ENCODE data around the gene ZNF20.

DNA sequence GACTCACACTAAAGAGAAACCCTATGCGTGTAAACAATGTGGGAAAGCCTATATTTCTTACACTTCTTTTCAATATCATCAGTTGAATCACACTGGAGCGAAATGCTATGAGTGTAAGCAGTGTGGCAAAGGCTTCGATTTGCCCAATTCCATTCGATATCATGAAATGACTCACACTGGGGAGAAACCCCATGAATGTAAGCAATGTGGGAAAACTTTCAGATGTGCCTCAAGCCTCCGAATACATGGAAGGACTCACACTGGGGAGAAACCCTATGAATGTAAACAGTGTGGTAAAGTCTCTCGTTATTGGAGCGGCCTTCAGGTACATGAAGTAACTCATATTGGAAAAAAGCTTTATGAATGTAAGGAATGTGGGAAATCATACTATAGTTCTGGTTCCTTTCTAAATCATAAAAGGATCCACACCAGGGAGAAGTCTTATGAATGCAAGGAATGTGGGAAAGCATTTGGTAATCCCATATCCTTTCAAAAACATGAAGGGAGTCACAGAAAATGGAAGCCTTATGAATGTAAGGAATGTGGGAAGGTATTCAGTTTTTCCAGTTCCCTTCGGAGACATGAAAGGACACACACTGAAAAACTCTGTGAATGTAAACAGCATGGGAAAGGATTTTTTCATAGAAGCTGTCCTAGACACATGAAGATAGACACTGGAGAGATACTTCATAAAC is 28.1 kb downstream of the ZNF20 start:
- TF ChIP-seq, protein P1, sequence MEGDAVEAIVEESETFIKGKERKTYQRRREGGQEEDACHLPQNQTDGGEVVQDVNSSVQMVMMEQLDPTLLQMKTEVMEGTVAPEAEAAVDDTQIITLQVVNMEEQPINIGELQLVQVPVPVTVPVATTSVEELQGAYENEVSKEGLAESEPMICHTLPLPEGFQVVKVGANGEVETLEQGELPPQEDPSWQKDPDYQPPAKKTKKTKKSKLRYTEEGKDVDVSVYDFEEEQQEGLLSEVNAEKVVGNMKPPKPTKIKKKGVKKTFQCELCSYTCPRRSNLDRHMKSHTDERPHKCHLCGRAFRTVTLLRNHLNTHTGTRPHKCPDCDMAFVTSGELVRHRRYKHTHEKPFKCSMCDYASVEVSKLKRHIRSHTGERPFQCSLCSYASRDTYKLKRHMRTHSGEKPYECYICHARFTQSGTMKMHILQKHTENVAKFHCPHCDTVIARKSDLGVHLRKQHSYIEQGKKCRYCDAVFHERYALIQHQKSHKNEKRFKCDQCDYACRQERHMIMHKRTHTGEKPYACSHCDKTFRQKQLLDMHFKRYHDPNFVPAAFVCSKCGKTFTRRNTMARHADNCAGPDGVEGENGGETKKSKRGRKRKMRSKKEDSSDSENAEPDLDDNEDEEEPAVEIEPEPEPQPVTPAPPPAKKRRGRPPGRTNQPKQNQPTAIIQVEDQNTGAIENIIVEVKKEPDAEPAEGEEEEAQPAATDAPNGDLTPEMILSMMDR (IDR thresholded peaks at IDR 0.05), result no peak
- no peak for TF ChIP-seq POLR2A (IDR thresholded peaks at IDR 0.05)
